HepG2 (cell line): ENCODE measurements around the gene UCP3. TPM values are rescaled to one million over a fixed set of nuclear protein-coding genes. Genes with fewer than 3 reads are reported as not detected.

Source experiments
- CBX2 ChIP-seq, 2 experiments: fragments of 200-600 bp in 1 of 2; sonication (generic); formaldehyde crosslinking in 1 of 2; IDR thresholded peaks; 2 replicates each; pipeline versions ENCODE4 v1.7.0 to v1.8.1; 2018 to 2022; ENCODE audit warnings: low read depth in 2 of 2, low read length in 1 of 2, mild to moderate bottlenecking in 1 of 2, missing genetic modification reagents in 1 of 2
- DRAP1 ChIP-seq: IDR thresholded peaks from 2 replicates; pipeline ENCODE4 v1.6.1; 2016; ENCODE audit warnings: missing genetic modification reagents, missing compliant biosample characterization
- HMGXB3 ChIP-seq: sonication (generic); formaldehyde crosslinking; IDR thresholded peaks from 2 replicates; pipeline ENCODE4 v1.4.0; 2020; ENCODE audit warnings: missing genetic modification reagents, borderline replicate concordance
- MED8 ChIP-seq: sonication (generic); formaldehyde crosslinking; IDR thresholded peaks from 2 replicates; pipeline ENCODE4 v1.8.1; 2023; ENCODE audit warnings: mild to moderate bottlenecking, missing genetic modification reagents; ENCODE audit not compliant: insufficient replicate concordance
- MXD4 ChIP-seq: IDR thresholded peaks from 2 replicates; pipeline ENCODE4 v1.6.1; 2016; ENCODE audit warnings: mild to moderate bottlenecking, missing biosample characterization, missing genetic modification reagents
- POLR2AphosphoS2 ChIP-seq: IDR thresholded peaks from 2 replicates; pipeline ENCODE4 v1.6.1; 2011; ENCODE audit warnings: low read depth, low read length, improper control_type of control experiment
- POLR2AphosphoS5 ChIP-seq: IDR thresholded peaks from 2 replicates; pipeline ENCODE4 v1.6.1; 2012; ENCODE audit warnings: low read depth, low read length
- TERF1 ChIP-seq: sonication (generic); formaldehyde crosslinking; IDR thresholded peaks from 2 replicates; pipeline ENCODE4 v1.8.0; 2022; ENCODE audit warnings: mild to moderate bottlenecking, missing genetic modification reagents, moderate library complexity
- TRAFD1 ChIP-seq: sonication (generic); formaldehyde crosslinking; IDR thresholded peaks from 2 replicates; pipeline ENCODE4 v1.5.1; 2020; ENCODE audit warnings: missing genetic modification reagents, mild to moderate bottlenecking, borderline replicate concordance
- UBTF ChIP-seq: sonication (generic); formaldehyde crosslinking; IDR thresholded peaks from 2 replicates; pipeline ENCODE4 v1.4.0; 2020; ENCODE audit warnings: mild to moderate bottlenecking, missing genetic modification reagents
- ZNF20 ChIP-seq: sonication (generic); formaldehyde crosslinking; IDR thresholded peaks from 2 replicates; pipeline ENCODE4 v1.4.0; 2020; ENCODE audit warnings: mild to moderate bottlenecking, moderate library complexity, missing genetic modification reagents
- ZNF468 ChIP-seq: sonication (generic); formaldehyde crosslinking; IDR thresholded peaks from 2 replicates; pipeline ENCODE4 v1.8.0; 2022; ENCODE audit warnings: mild to moderate bottlenecking, moderate library complexity, missing genetic modification reagents
- ZNF678 ChIP-seq: sonication (generic); formaldehyde crosslinking; IDR thresholded peaks from 2 replicates; pipeline ENCODE4 v1.4.0; 2020; ENCODE audit warnings: mild to moderate bottlenecking, missing genetic modification reagents
- ZNF704 ChIP-seq: sonication (generic); formaldehyde crosslinking; IDR thresholded peaks from 2 replicates; pipeline ENCODE4 v1.8.1; 2023; ENCODE audit warnings: mild to moderate bottlenecking, inconsistent platforms, moderate library complexity, missing genetic modification reagents, borderline replicate concordance
- ZNF781 ChIP-seq: sonication (generic); formaldehyde crosslinking; IDR thresholded peaks from 2 replicates; pipeline ENCODE4 v1.5.1; 2020; ENCODE audit warnings: borderline replicate concordance, mild to moderate bottlenecking, missing genetic modification reagents; ENCODE audit errors: not compliant biosample characterization
- polyA plus RNA-seq, 8 experiments: library from polyadenylated mRNA; depleted of rRNA in 3 of 8; stranded (reverse) in 7 of 8; unstranded in 1 of 8; fragments of >200 nt; fragmentation: Illumina TruSeq in 4 of 8; extraction: Trizol in 4 of 8; gene quantifications; 2 replicates each; pipeline versions ENCODE4 v1.2.1 to v1.2.3, GENCODE V29; 2011 to 2016; ENCODE audit warnings: low read depth in 4 of 8, missing spikeins in 1 of 8, mixed read lengths in 1 of 8; ENCODE audit not compliant: insufficient read depth in 1 of 8
- total RNA-seq, 5 experiments: library from RNA; depleted of rRNA; stranded (reverse); fragments of >200 nt; fragmentation: Illumina TruSeq; extraction: Trizol; gene quantifications; 2 replicates each; pipeline ENCODE4 v1.2.3, GENCODE V29; 2016; ENCODE audit warnings: low read depth in 1 of 5

The UCP3 gene
- total and polyA plus RNA-seq, 2 of the 13 experiments (the other 11 are each of a cell fraction or from before 2014, with no cell fraction given) = 0.37 TPM; not detected in 1

- TF ChIP-seq DRAP1 (CRISPR knock-in tag) (peak; percentile 57), POLR2AphosphoS2 (no peak), ZNF704 (no peak), TERF1 (no peak), MED8 (CRISPR knock-in tag) (no peak), POLR2AphosphoS5 (peak; percentile 37), ZNF468 (no peak), UBTF (CRISPR knock-in tag) (peak; percentile 16; the same call in 1 of the 2 replicates), MXD4 (CRISPR knock-in tag) (no peak; the same call in 1 of the 2 replicates), ZNF781 (CRISPR knock-in tag) (no peak), CBX2 (IDR thresholded peaks at IDR 0.05; ENCODE audit: low read depth, low read length) (no peak), CBX2 (CRISPR knock-in tag; IDR thresholded peaks at IDR 0.05; ENCODE audit: low read depth) (no peak), TRAFD1 (CRISPR knock-in tag) (no peak), ZNF20 (no peak), ZNF678 (CRISPR knock-in tag) (no peak), HMGXB3 (CRISPR knock-in tag) (peak; percentile 87; the same call in 1 of the 2 replicates)
These were observed 57.8 kb downstream of the UCP3 start, which contains the start of gene DNAJB13 (continued) for GRCh38 chr11:73950869-73951710.
